D721Med (cell line): ENCODE results near the gene TM6SF1.
"Not testable (repeated sequence)": the region's sequence is repeated elsewhere in the genome, so short reads cannot be mapped to it uniquely, and the experiment has no call there.

Experiments
- DNase-seq: peaks from one replicate; pipeline ENCODE4 v3.0.0; 2011; ENCODE audit warnings: low spot score; ENCODE audit not compliant: insufficient read length
- FAIRE-seq: peaks from 2 replicates; lab custom pipeline; 2011; peaks lifted over from hg19 to GRCh38; lab: Jason Lieb, UNC
- TF ChIP-seq, protein P1 (sequence below): IDR thresholded peaks from 2 replicates; pipeline ENCODE4 v1.5.1; 2012; ENCODE audit warnings: mild to moderate bottlenecking, control low read depth; ENCODE audit not compliant: insufficient read depth; ENCODE audit errors: missing control alignments

TM6SF1 gene

GRCh38 chr15:83081256-83082014, 26.0 kb upstream of the TM6SF1 start:
- FAIRE-seq (no peak), DNase-seq (no peak)

GRCh38 chr15:83082730-83083386, 24.6 kb upstream of the TM6SF1 start:
- TF ChIP-seq, protein P1, sequence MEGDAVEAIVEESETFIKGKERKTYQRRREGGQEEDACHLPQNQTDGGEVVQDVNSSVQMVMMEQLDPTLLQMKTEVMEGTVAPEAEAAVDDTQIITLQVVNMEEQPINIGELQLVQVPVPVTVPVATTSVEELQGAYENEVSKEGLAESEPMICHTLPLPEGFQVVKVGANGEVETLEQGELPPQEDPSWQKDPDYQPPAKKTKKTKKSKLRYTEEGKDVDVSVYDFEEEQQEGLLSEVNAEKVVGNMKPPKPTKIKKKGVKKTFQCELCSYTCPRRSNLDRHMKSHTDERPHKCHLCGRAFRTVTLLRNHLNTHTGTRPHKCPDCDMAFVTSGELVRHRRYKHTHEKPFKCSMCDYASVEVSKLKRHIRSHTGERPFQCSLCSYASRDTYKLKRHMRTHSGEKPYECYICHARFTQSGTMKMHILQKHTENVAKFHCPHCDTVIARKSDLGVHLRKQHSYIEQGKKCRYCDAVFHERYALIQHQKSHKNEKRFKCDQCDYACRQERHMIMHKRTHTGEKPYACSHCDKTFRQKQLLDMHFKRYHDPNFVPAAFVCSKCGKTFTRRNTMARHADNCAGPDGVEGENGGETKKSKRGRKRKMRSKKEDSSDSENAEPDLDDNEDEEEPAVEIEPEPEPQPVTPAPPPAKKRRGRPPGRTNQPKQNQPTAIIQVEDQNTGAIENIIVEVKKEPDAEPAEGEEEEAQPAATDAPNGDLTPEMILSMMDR: no peak
- FAIRE-seq: no peak
- DNase-seq: no peak

More at GRCh38 chr15:83081256-83082014, 26.0 kb upstream of the TM6SF1 start:
- TF ChIP-seq, protein P1: no peak

GRCh38 chr15:83085461-83085860, 22.0 kb upstream of the TM6SF1 start:
- not testable (repeated sequence) for FAIRE-seq, DNase-seq

DNA sequence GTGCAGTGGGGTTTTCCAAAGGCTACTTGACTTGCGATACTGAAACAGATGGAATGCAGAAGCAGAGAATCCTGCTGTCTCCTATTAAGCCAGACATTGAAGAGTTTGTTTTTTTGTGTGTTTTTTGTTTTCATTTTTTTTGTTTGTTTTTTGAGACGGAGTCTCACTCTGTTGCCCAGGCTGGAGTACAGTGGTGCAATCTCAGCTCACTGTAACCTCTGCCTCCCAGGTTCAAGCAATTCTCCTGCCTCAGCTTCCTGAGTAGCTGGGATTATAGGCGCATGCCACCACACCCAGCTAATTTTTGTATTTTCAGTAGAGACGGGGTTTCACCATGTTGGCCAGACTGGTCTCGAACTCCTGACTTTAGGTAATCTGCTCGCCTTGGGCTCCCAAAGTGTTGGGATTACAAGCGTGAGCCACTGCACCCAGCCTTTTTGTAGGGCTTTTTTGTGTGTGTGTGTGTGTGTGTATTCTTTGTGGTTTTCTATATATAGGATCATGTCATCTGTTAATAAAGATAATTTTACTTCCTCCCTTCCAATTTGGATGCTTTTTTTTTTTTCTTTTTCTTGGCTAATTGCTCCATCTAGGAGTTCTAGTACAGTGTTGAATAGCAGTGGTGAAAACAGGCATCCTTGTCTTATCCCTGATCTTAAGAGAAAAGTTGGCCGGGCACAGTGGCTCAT, 21.4 kb upstream of the TM6SF1 start:
- not testable (repeated sequence) for DNase-seq, FAIRE-seq

GRCh38 chr15:83087576-83087975, 19.9 kb upstream of the TM6SF1 start:
- FAIRE-seq: no peak
- TF ChIP-seq, protein P1: no peak
- DNase-seq: no peak

- TF ChIP-seq, protein P1: no peak
- FAIRE-seq: no peak
- DNase-seq: no peak
Measured at GRCh38 chr15:83088876-83089275, 18.6 kb upstream of the TM6SF1 start.

DNA sequence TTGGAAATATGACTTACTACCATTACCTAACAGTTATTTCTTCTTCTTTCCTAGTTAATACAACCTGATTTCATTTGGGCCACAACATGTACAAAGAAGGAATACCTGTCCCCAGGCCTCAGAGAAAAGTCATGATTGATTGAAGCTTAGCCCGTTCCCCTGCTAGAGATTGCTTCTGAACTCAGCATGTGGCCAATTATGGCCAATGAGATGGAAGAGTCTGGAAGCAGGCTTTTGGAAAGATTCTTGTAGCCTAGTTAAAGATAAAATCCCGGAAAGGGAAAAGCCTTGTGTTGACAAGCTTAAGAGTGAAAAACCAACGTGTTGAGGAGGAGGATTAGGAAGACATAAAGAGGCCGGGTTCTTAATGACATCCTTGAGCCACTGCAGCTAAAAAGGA, 17.0 kb upstream of the TM6SF1 start:
- DNase-seq: no peak
- TF ChIP-seq, protein P1: no peak
- no peak for FAIRE-seq

DNA sequence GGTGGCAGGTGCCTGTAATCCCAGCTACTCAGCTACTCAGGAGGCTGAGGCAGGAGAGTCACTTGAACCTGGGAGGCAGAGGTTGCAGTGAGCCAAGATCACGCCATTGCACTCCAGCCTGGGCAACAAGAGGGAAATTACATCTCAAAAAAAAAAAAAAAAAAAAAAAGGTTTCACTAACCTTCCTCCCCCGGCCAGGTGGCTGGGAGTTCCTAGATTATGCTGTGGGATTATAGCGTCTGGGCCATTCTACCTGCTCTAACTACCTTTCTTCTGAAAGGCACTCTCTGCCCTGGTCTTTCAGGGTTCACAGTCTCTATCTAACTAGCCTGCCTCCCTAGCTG, 15.5 kb upstream of the TM6SF1 start:
- FAIRE-seq, DNase-seq: not testable (repeated sequence)
